Loucy (cell line): ENCODE data around the gene PRR5L.
A peak's percentile ranks its signal among the peaks of the same experiment; 100 is the strongest.

Experiments used
- H2AFZ ChIP-seq: fragments of 200-600 bp; sonication (generic); 2 replicates; pipeline ENCODE4 v1.6.0; 2016; ENCODE audit warnings: antibody characterized with exemption, mild to moderate bottlenecking, low read length, moderate library complexity
- H3F3A ChIP-seq: fragments of 200-600 bp; 2 replicates; pipeline ENCODE4 v1.6.0; 2016; ENCODE audit warnings: antibody characterized with exemption, low read depth, mild to moderate bottlenecking
- H3K27me3 ChIP-seq: fragments of 200-600 bp; sonication (generic); 2 replicates; pipeline ENCODE4 v1.6.1; 2014; ENCODE audit warnings: low read length, mild to moderate bottlenecking; ENCODE audit not compliant: insufficient read depth, poor library complexity, severe bottlenecking
- H3K36me3 ChIP-seq: fragments of 200-600 bp; sonication (generic); 2 replicates; pipeline ENCODE4 v1.6.1; 2016; ENCODE audit warnings: low read length; ENCODE audit not compliant: insufficient read depth
- H3K4me1 ChIP-seq: fragments of 200-600 bp; sonication (generic); 2 replicates; pipeline ENCODE4 v1.5.1; 2014; ENCODE audit warnings: low read length, mild to moderate bottlenecking; ENCODE audit not compliant: insufficient read depth, poor library complexity, severe bottlenecking
- H3K4me2 ChIP-seq: fragments of 200-600 bp; sonication (generic); 2 replicates; pipeline ENCODE4 v1.6.0; 2014; ENCODE audit warnings: antibody characterized with exemption, low read length, low read depth, mild to moderate bottlenecking; ENCODE audit not compliant: poor library complexity, severe bottlenecking
- H3K4me3 ChIP-seq: fragments of 200-600 bp; sonication (generic); 2 replicates; pipeline ENCODE4 v1.5.1; 2014; ENCODE audit warnings: low read length, mild to moderate bottlenecking, mixed read lengths; ENCODE audit not compliant: poor library complexity, severe bottlenecking
- H3K79me2 ChIP-seq: fragments of 200-600 bp; sonication (generic); 2 replicates; pipeline ENCODE4 v1.6.1; 2014; ENCODE audit warnings: low read length; ENCODE audit not compliant: insufficient read depth
- H3K9ac ChIP-seq: fragments of 200-600 bp; sonication (generic); 2 replicates; pipeline ENCODE4 v1.6.0; 2014; ENCODE audit warnings: mild to moderate bottlenecking, low read depth, low read length, moderate library complexity; ENCODE audit not compliant: poor library complexity, severe bottlenecking
- H3K9me2 ChIP-seq: fragments of 200-600 bp; sonication (generic); replicated peaks from 2 replicates; pipeline ENCODE4 v1.6.1; 2016; ENCODE audit warnings: low read depth, low read length, mixed read lengths
- H3K9me3 ChIP-seq: fragments of 200-600 bp; sonication (generic); 2 replicates; pipeline ENCODE4 v1.6.1; 2014; ENCODE audit warnings: mild to moderate bottlenecking, antibody characterized with exemption, low read length, low read depth; ENCODE audit not compliant: insufficient read depth
- H4K20me1 ChIP-seq: fragments of 200-600 bp; sonication (generic); 2 replicates; pipeline ENCODE4 v1.6.0; 2014; ENCODE audit warnings: antibody characterized with exemption, low read length, mild to moderate bottlenecking; ENCODE audit not compliant: insufficient read depth, poor library complexity, severe bottlenecking
- CTCF ChIP-seq: fragments of 200-600 bp; sonication (generic); conservative IDR thresholded peaks from 2 replicates; pipeline ENCODE4 v1.5.1; 2014; ENCODE audit warnings: mild to moderate bottlenecking, antibody characterized with exemption, low read length
- EZH2phosphoT487 ChIP-seq: fragments of 200-600 bp; IDR thresholded peaks from 2 replicates; pipeline ENCODE4 v1.6.1; 2018; ENCODE audit warnings: antibody characterized with exemption, mild to moderate bottlenecking, moderate library complexity, borderline replicate concordance

PRR5L gene

GRCh38 chr11:36333468-36333867 lies 37.4 kb downstream of the PRR5L start:
- H4K20me1 ChIP-seq, result no peaks in the 10 kb centered on the region
- H3K4me3 ChIP-seq, result no peak overlapping the region

GRCh38 chr11:36333897-36334296 lies 37.8 kb downstream of the PRR5L start:
- H3K79me2 ChIP-seq, result no peaks in the 10 kb centered on the region
- H3K9ac ChIP-seq, result no peak overlapping the region
- no peak overlapping the region for H3K4me3 ChIP-seq
- H4K20me1 ChIP-seq, result no peaks in the 10 kb centered on the region
- H3K9me3 ChIP-seq, result no peaks in the 10 kb centered on the region
- no peaks in the 10 kb centered on the region for H3K36me3 ChIP-seq
- H3K9me2 ChIP-seq, result no peaks in the 10 kb centered on the region
- no peak overlapping the region for H3K4me2 ChIP-seq
- TF ChIP-seq CTCF, result no peak
- no peak for TF ChIP-seq EZH2phosphoT487
- H3K4me1 ChIP-seq, result no peaks in the 10 kb centered on the region
- no peak overlapping the region for H2AFZ ChIP-seq
- no peaks in the 10 kb centered on the region for H3F3A ChIP-seq
- H3K27me3 ChIP-seq, result no peaks in the 10 kb centered on the region

More at GRCh38 chr11:36333468-36333867, 37.4 kb downstream of the PRR5L start:
- Histone ChIP-seq H3F3A (no peaks in the 10 kb centered on the region), H3K9me2 (no peaks in the 10 kb centered on the region), H3K79me2 (no peaks in the 10 kb centered on the region), H3K36me3 (no peaks in the 10 kb centered on the region), H2AFZ (no peak overlapping the region), H3K9me3 (no peaks in the 10 kb centered on the region), H3K27me3 (no peaks in the 10 kb centered on the region), H3K4me1 (no peaks in the 10 kb centered on the region), H3K4me2 (no peak overlapping the region), H3K9ac (no peak overlapping the region)
- TF ChIP-seq EZH2phosphoT487 (no peak), CTCF (no peak)

- Histone ChIP-seq H3K36me3 (no peaks in the 10 kb centered on the region), H3K9ac (peak overlapping the region; percentile 24), H3F3A (no peaks in the 10 kb centered on the region), H3K4me2 (peak overlapping the region; percentile 37), H3K27me3 (no peaks in the 10 kb centered on the region), H2AFZ (0 out of 2 replicates have a peak overlapping the region, but pooled peaks have one; percentile 56), H4K20me1 (no peaks in the 10 kb centered on the region), H3K4me3 (no peak overlapping the region), H3K79me2 (no peaks in the 10 kb centered on the region), H3K9me2 (no peaks in the 10 kb centered on the region), H3K9me3 (no peaks in the 10 kb centered on the region), H3K4me1 (peaks cover 19% of the 10 kb centered on the region)
- TF ChIP-seq CTCF (no peak), EZH2phosphoT487 (no peak)
Observed at GRCh38 chr11:36339888-36340287, 43.8 kb downstream of the PRR5L start.
